GM19023 (cell line): Measurements from ENCODE around the gene CASZ1.

ENCODE experiments used
- ATAC-seq: cut with Tn5 transposase; IDR thresholded peaks from one replicate; pipeline ENCODE4 v1.9.1; 2021; ENCODE audit warnings: mild to moderate bottlenecking, moderate library complexity; ENCODE audit not compliant: unreplicated experiment

The CASZ1 gene

GRCh38 chr1:10589074-10589473 lies 207.4 kb downstream of the CASZ1 start:
- ATAC-seq, result no peak

- ATAC-seq, result no peak
These were observed 207.8 kb downstream of the CASZ1 start for GRCh38 chr1:10588640-10589039.
